Breast epithelium (tissue), 4 donors: Measurements from ENCODE around the gene EFNA3. TPM values are rescaled to one million over a fixed set of nuclear protein-coding genes. Genes with fewer than 3 reads are reported as not detected.

Experiments used
- DNase-seq, 2 donors: peaks; one replicate each; pipeline ENCODE4 v3.0.0-alpha.2; 2019; ENCODE audit warnings: low spot score in 2 of 2
- H3K27ac ChIP-seq, 2 donors: fragments of 200-600 bp; sonication (generic) in 1 of 2; one replicate each; pipeline ENCODE4 v1.5.1; 2016 to 2019; ENCODE audit warnings: mild to moderate bottlenecking in 1 of 2
- H3K27me3 ChIP-seq, 2 donors: fragments of 200-600 bp; sonication (generic) in 1 of 2; one replicate each; pipeline versions ENCODE4 v1.5.1 to v1.6.0; 2017 to 2019; ENCODE audit warnings: control low read depth in 1 of 2, mild to moderate bottlenecking in 1 of 2
- H3K36me3 ChIP-seq: fragments of 200-600 bp; one replicate; pipeline ENCODE4 v1.5.1; 2019
- H3K4me1 ChIP-seq, 2 donors: fragments of 200-600 bp; sonication (generic); one replicate each; pipeline ENCODE4 v1.5.1; 2016 to 2019; ENCODE audit warnings: control low read depth in 1 of 2
- H3K4me3 ChIP-seq, 3 donors: fragments of 200-600 bp; sonication (generic); 1 replicate in 2 of 3; 2 replicates in 1 of 3; pipeline ENCODE4 v1.5.1; 2016 to 2019; ENCODE audit warnings: mild to moderate bottlenecking in 3 of 3, moderate library complexity in 2 of 3
- H3K9me3 ChIP-seq, 2 donors: fragments of 200-600 bp; sonication (generic) in 1 of 2; one replicate each; pipeline ENCODE4 v1.5.1; 2016 to 2019; ENCODE audit warnings: control low read depth in 1 of 2
- CTCF ChIP-seq, 3 donors: fragments of 450-650 bp; IDR thresholded peaks; one replicate each; pipeline ENCODE4 v1.5.1; 2016 to 2017; ENCODE audit warnings: antibody characterized with exemption in 3 of 3, mild to moderate bottlenecking in 3 of 3, moderate library complexity in 3 of 3
- POLR2A ChIP-seq: fragments of 450-650 bp; IDR thresholded peaks from one replicate; pipeline ENCODE4 v1.6.1; 2016; ENCODE audit warnings: antibody characterized with exemption, mild to moderate bottlenecking, moderate library complexity
- POLR2AphosphoS5 ChIP-seq, 3 donors: sonication (generic); formaldehyde crosslinking; IDR thresholded peaks; one replicate each; pipeline ENCODE4 v1.6.1; 2017; ENCODE audit warnings: antibody characterized with exemption in 3 of 3
- intact Hi-C: fragments of 100-400 bp; cut with DNase I; formaldehyde crosslinking; loops from one replicate; pipeline ENCODE4 v1.15.1; 2023; ENCODE audit warnings: low total_unique reads
- total RNA-seq, 3 donors: library from RNA; depleted of rRNA; stranded (reverse); fragments of >200 nt; gene quantifications; one replicate each; pipeline ENCODE4 v1.1.0, GENCODE V29; 2016

Gene EFNA3
- total RNA-seq, 3 donors from 2014 or later, result 1.6 to 7.2 (median 6.6) TPM

- H3K4me1 ChIP-seq, result no peaks in the 10 kb centered on the region
- intact Hi-C loops, result no loop called here
- no peak overlapping the region for H3K4me3 ChIP-seq
- DNase-seq, result no peak
- TF ChIP-seq POLR2AphosphoS5 (IDR thresholded peaks at IDR 0.05), result no peak
- no peak for TF ChIP-seq CTCF (IDR thresholded peaks at IDR 0.05)
- no peak for TF ChIP-seq POLR2A
- H3K27me3 ChIP-seq, result no peaks in the 10 kb centered on the region
- H3K27ac ChIP-seq, result no peak overlapping the region
- no peaks in the 10 kb centered on the region for H3K9me3 ChIP-seq
- no peaks in the 10 kb centered on the region for H3K36me3 ChIP-seq
Observed at GRCh38 chr1:155107309-155108264, 28.9 kb downstream of the EFNA3 start.

DNA sequence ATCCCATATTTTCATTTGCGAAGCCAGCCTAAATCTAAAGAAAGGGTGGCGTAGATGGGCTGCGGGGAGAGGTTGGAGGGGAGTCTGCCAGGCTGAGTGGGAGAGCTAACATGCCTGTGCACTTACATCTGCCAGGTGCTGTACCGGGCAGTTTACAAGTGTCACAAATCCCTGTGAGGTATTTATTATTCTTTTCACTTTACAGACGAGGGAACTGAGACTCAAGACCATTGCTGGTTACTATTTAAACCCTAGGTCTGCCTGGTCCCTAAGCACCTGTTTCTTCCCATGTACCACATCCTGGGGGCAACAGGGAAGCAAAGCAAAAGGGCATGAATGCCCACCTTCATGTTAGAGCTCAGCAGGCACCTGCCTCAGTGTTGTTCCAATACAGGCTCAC is 29.7 kb downstream of the EFNA3 start:
- no peak for TF ChIP-seq POLR2AphosphoS5 (IDR thresholded peaks at IDR 0.05)
- TF ChIP-seq POLR2A, result no peak
- TF ChIP-seq CTCF (IDR thresholded peaks at IDR 0.05), result no peak
- Histone ChIP-seq H3K36me3 (no peaks in the 10 kb centered on the region), H3K27me3 (no peaks in the 10 kb centered on the region), H3K4me3 (no peak overlapping the region), H3K27ac (no peak overlapping the region), H3K4me1 (no peaks in the 10 kb centered on the region), H3K9me3 (no peaks in the 10 kb centered on the region)
- intact Hi-C loops, result no loop called here
- DNase-seq, result no peak

DNA sequence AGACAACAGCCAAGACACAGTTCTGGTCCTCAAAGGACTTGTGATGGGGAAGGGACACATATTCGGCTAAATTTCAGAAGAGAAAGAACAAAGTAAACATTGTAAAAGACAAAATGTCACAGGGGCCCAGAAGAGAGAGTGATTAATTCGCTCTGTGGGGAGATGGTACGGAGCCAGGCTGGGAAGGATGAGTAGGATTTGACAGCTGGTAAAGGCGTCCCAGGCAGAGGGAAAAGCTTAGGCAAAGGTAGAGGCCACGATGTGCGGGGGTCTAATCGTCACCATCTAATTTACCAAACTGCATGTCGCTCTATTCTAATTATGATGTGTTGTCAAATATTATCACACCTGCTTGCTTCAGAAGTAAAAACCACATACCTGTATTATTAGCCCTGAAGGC is 31.7 kb downstream of the EFNA3 start:
- no peaks in the 10 kb centered on the region for H3K36me3 ChIP-seq
- H3K4me1 ChIP-seq, result no peaks in the 10 kb centered on the region

DNA sequence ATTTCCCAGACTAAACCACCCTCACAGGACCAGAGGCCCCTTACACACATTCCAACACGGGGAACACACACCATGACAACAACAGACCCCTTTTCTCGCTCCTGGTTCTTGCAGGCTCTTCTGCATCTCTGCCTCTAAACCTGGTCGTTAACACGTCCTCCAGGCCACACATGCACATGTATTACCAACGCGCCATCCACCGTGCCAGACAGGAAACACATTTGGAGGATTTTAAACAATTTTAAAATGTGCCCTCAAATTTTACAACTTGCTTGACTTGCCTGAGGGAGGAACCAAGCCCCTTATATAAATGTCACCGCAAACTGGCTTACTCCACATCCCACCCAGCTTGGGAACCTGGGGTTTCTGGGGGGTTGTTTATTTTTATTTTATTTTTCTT is 32.2 kb downstream of the EFNA3 start:
- Histone ChIP-seq H3K36me3 (no peaks in the 10 kb centered on the region), H3K4me1 (no peaks in the 10 kb centered on the region), H3K27ac (no peak overlapping the region), H3K27me3 (no peaks in the 10 kb centered on the region), H3K4me3 (no peak overlapping the region), H3K9me3 (no peaks in the 10 kb centered on the region)
- intact Hi-C loops, result no loop called here
- TF ChIP-seq POLR2A, result no peak
- no peak for TF ChIP-seq CTCF (IDR thresholded peaks at IDR 0.05)
- TF ChIP-seq POLR2AphosphoS5 (IDR thresholded peaks at IDR 0.05), result no peak
- DNase-seq, result no peak

More for the DNA sequence above, 31.7 kb downstream of the EFNA3 start:
- no peaks in the 10 kb centered on the region for H3K9me3 ChIP-seq
- TF ChIP-seq POLR2AphosphoS5 (IDR thresholded peaks at IDR 0.05) (no peak), POLR2A (no peak)
- intact Hi-C loops, result no loop called here
- DNase-seq, result no peak
- H3K27me3 ChIP-seq, result no peaks in the 10 kb centered on the region
- no peak overlapping the region for H3K27ac ChIP-seq
- no peak overlapping the region for H3K4me3 ChIP-seq

GRCh38 chr1:155113450-155113980 is 34.9 kb downstream of the EFNA3 start:
- no peaks in the 10 kb centered on the region for H3K4me1 ChIP-seq
- H3K9me3 ChIP-seq, result no peaks in the 10 kb centered on the region
- H3K4me3 ChIP-seq, result no peak overlapping the region
- no peak for DNase-seq
- H3K27me3 ChIP-seq, result no peaks in the 10 kb centered on the region
- no peak overlapping the region for H3K27ac ChIP-seq
- H3K36me3 ChIP-seq, result no peaks in the 10 kb centered on the region
- intact Hi-C loops, result no loop called here
- TF ChIP-seq POLR2A (no peak), CTCF (IDR thresholded peaks at IDR 0.05) (no peak), POLR2AphosphoS5 (IDR thresholded peaks at IDR 0.05) (no peak)
